GM18502 (cell line): ENCODE results near the gene EXOC3L4.

Experiments
- ATAC-seq: cut with Tn5 transposase; IDR thresholded peaks from one replicate; pipeline ENCODE4 v1.9.1; 2021; ENCODE audit warnings: mild to moderate bottlenecking; ENCODE audit not compliant: unreplicated experiment, poor library complexity

EXOC3L4 gene

GRCh38 chr14:103089386-103090335 lies 4.9 kb upstream of the EXOC3L4 start:
- ATAC-seq = no peak

GRCh38 chr14:103090481-103091020 lies 4.0 kb upstream of the EXOC3L4 start:
- ATAC-seq = no peak

DNA sequence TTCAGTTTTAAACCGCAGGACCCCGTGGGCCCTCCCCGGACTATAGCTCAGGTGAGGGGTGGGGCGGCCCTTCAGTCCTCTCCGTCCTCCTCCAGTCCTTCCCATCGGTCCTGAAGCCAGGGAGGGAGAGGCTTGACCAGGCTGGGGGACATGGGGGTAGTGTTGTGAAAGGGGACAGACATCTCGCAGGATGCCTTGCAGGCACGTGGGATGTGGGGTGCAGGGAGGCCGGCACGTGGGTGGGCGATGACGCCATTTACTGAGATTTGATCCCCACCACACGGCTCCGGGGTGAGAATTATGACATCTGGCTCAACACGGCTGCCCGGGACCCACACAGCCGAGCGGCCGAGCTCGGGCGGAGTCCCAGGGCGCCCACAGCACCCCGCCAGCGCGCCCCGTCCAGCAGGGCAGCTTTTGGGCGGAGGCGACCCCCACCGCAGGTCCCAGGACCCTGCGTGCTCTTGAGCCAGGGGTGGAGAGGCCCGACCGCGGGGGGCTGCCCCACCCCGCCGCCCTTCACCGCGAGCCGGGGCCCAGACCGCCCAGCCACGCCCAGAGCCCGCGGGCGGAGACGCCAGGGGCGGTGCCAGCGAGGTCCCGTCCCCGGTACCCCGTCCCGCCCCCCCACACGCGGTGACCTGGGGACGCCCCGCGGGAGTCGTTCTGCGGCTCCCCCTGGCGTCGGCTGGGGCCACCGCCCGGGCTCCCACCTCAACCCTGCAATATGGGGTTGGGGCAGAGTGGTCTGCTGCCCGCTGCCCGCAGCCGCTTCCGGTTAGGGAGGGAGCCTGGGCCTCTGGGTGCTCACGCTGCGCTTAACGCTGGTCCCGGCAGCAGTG lies 3.3 kb upstream of the EXOC3L4 start:
- ATAC-seq = peak; percentile 71

DNA sequence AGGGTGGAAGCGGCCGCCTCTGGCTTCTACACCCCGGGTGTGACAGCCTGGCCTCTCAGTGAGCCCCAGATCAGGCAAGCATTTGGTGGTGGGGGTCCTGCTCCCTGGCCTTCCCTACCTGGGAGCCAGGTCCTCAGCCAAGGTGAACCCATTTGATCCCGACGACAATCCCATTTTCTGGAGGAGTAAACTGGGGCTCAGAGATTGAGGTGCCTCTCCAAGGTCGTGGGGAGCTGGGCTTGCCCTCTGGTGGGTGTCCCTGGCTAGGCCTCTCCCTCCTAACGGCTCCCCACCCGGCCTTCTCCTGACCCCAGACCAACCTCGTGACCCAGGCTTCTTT lies 2.7 kb upstream of the EXOC3L4 start:
- no peak for ATAC-seq

DNA sequence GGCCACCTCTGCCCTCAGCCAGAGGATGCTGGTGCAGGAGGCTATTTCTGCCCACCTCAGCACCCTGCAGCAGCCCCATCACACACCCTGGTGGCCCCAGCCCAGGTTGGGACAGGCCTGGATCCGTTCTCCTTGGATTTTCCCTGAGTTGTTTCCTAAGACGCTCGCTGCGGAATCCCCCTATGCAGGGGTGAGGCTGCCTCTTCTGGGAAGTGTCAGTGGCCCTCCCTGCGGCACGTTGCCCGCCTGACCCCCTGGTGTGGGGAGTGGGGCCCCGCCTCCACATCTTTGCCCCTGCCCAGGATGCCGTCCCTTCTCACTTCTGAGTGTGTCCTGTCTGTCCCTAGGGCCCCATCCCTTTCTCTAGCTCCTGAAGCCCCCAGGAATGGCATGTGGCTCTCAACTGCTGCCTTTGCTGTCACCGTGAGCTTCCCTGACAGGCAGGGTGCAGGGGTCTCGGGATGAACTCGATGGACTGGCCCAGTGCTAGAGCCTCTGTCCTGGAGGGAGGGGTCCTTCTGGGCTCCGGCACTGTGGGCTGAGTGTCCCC lies 594 bp upstream of the EXOC3L4 start:
- no peak for ATAC-seq

GRCh38 chr14:103095210-103095778 lies 769 bp downstream of the EXOC3L4 start:
- ATAC-seq = no peak

DNA sequence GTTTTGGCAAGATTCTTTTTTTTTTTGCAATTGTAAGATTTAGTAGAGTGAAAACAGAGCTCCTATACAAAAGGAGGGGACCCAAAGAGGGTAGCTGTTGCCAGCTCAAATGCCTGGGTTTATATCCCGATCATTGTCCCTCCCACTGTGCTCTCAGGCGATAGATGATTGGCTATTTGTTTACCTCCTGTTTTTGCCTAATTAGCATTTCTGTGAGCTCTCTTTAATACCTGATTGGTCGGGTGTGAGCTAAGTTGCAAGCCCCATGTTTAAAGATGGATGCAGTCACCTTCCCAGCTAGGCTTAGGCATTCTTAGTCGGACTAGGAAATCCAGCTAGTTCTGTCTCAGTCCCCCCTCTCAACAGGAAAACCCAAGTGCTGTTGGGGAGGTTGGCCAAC lies 1.9 kb downstream of the EXOC3L4 start:
- ATAC-seq = no peak

DNA sequence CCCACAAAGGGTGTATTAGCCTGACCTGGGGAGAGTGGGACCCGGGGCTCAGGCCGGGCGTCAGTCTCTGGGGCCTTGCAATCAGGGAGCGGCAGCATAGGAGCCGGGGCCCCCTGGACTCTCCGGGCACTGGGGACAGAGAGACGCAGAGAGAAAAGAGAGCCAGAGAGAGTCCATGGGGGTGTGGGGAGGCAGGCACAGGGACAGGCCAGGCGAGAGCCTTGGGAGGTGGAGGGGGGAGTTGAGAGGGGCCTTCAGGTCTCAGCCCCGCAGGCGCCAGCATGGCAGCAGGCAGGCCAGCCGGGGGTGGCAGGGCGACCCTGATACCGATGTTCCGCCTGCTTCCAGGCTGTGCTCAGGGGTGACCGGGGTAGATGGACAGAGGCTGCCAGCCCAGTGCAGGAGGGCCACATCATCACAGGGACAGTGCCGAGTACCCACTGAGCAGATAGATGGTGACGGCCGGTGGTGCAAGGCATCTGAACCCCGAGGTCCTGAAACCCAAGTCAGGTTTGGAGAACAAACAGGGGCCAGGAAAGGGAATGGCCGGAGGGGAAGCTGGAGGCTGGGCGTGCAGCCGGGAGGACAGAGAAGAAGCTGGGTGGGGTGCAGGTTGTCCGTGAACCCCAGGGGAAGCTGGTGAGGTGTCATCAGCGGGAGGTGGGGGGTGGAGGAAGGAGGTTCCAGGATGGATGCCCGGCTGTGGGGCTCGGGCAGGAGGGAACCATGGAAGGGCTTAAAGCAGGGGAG lies 2.9 kb downstream of the EXOC3L4 start:
- no peak for ATAC-seq

DNA sequence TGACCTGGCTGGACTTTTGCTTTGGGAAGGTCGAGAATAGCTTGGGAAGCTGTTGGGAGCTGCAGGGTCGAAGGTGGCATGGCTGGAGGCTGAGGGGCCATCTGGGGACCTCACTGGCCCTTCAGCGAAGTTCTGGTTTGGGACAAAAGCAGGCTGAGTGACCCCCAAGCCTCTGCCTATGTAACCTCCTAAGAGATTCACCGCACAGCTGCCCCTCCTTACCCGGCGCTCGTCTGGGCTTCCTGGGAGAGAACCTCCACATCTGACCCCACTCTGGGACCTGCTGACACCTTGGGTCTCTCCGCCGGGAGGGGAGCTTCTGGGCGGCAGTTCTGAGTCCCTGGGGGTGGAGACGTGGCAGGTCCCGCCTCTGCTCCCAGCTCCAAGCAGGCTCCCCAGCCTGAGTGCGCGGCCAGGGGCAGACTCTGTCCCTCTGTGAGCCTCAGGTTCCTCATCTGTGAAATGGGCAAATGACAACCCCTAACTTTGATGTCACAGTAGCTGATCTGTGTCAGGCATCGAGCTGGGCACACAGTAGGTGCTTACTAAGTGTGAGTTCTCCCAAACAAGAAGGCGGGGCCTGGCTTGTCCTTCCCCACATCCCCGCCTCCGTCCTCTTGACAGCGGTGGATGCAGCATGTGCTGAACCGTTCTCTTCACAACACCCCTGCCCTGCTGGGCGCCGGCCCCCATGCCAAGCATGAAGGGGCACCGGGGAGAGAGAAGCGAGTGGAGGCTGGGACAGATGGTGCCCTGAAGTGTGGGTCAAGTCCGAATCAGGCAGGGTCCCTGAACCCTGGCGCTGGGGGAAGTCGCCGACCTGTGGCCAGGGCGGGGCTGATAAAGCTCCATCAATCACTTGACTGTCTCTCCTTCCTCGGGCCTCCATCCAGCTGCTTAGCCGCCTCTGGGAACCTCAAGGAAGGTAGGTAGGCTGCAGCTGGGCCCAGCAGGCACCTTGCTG lies 3.8 kb downstream of the EXOC3L4 start:
- ATAC-seq = no peak

DNA sequence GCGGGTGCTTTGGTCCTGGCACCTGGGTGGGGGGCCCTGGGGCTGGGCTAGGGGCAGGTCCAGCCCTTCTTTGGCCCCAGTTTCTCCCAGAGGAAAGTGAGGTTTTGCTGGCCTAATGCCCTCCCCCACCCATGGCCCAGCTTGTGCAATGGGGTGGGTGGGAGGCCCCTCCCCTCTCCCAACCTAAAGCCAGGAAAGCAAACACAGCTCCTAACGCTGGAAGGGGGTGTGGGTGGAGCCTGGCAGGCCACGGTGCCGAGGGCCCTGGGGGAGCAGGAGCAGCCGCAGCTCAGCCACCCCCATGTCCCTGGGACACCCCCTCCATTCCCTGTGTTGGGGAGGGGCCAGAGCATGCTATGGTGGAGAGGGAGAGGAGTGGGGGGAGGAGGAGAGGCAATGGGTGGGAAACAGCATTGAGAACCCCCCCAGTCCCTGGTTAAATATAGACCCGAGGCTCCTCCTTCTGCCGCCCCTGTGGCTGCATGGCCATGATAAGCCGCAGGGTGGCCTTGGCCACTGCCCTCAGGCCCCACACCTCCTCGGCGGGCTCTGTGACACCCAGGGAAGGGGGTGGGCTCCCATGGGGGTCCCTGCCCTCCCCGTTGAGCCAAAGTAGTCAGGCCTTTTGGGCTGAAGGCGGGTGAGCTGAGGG lies 4.7 kb downstream of the EXOC3L4 start:
- ATAC-seq = no peak

DNA sequence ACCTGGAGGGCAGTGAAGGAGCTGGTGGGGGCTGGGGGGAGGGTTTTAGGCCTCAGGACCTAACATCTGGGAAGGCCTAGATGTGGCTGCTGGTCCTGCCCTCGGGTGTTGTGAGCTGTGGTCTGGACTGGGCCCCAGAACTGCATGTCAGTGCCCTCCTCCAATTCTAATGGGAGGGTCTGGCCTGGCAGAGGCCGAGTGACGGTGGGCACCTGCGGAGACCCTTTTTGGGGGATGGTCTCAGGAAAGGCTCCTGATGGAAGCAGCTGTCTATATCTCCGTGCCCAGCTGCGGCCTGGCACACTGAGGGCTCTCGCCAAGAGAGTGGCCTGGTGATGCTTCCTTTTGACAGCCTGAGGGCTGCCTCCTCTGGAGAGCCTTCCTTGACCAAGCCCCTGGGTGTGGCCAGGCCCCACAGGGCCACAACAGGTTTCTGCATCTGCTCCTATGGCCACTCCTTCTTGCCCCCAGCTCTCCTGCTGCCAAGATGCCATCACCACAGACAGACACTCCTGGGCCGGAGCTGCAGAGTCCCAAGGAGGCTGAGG lies 5.3 kb downstream of the EXOC3L4 start:
- no peak for ATAC-seq

DNA sequence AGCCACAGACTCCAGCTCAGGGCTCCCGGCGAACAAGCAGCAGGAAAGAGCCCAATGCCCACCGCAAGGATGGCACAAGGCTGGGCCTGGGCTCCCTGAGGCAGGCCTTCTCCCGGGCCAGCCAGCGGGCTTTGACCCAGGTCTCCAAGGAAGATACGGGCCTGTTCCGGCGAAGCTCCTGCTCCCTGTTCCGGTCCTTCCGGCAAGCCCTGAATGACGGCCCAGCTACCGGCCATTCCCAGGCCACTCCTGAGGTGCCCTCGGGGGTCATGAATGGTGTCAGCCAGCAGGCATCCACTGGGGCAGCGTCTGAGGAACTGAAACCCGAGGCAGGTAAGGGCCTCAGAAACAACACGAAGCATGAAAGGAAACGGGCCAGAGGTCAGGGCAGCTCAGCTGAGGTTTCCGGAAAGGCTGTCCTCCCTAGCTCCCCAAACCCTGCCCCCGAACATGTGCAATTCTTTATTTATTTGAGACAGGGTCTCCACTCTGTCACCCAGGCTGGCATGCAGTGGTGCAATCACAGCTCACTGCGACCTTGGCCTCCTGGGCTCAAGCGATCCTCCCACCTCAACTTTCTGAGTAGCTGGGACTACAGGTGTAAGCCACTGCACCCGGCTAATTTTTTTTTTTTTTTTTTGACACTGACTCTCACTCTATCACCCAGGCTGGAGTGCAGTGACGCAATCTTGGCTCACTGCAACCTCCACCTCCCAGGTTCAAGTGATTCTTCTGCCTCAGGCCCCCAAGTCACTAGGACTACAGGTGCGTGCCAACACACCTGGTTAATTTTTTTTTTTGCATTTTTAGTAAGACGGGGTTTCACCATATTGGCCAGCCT lies 6.0 kb downstream of the EXOC3L4 start:
- no peak for ATAC-seq

DNA sequence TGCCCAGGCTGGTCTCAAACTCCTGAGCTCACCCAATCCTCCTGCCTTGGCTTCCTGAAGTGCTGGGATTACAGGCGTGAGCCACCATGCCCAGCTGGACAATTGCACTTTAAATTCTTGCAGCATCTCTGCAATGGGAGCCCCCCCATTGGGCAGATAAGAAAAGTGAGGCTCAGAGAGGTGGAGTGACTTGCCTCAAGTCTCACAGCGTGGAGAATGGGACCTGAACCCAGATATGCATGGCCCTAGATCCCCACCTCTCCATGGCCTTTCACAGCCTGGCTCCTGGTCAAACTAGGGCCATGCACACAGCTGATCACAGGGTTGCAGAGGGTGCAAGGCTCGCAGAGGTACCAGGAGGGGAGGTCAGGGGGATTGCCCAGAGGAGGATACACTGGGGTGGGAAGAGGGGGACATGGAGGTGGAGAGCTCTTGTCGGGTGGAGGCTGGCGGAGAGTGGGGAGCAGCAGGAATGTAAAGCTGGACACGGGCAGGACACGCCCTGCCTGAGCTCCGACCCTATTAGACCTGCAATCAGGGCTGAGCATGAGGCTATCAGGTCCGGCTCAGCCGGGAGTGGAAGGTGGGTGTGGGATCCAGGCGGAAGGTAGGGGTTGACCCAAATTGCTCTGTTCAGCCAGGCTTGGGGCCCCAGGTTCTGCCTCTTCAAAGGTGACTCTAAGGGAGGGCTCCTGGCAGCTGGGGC lies 6.9 kb downstream of the EXOC3L4 start:
- no peak for ATAC-seq

DNA sequence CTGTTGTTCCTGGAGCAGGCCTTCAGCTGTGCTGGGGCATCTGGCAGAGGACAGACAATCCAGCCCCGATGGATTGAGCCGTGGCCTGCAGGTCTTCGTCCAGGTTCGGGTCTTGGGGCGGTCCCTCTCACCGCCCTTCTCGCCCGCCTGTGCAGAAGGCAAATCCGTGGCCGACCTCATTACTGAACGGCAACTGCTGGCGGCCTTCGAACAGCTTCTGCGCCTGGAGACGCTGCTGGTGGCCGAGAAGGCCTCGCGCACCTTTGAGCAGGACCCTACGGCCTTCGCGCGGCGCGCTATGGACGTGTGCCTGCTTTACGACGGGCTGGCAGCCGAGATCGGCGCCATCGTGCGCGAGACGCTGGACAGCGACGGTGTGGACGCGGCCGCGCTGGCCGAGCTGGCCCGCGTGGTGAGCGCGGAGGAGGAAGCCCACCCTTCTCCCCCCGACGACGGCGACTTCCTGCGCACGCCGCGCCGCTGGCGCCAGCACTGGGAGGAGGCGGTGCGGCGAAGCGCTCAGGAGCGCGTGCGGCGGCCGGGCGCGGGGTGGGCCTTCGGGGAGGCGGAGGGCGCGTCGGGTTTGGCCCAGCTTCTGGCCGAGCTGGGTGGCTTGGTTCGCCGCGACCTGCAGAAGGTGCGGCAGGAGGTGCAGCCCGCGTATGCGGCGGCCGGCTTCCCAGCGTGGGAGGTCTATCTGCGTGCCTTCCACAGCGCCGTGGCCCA lies 7.6 kb downstream of the EXOC3L4 start:
- no peak for ATAC-seq

- ATAC-seq = no peak
These were observed 8.2 kb downstream of the EXOC3L4 start for GRCh38 chr14:103102689-103103260.
